ENCODE measurements around the gene EMC10. TPM values are rescaled to one million over a fixed set of nuclear protein-coding genes. Genes with fewer than 3 reads are reported as not detected.

EMC10 gene
- total RNA-seq, 1 donor from 2014 or later, result 58.3 TPM

DNA sequence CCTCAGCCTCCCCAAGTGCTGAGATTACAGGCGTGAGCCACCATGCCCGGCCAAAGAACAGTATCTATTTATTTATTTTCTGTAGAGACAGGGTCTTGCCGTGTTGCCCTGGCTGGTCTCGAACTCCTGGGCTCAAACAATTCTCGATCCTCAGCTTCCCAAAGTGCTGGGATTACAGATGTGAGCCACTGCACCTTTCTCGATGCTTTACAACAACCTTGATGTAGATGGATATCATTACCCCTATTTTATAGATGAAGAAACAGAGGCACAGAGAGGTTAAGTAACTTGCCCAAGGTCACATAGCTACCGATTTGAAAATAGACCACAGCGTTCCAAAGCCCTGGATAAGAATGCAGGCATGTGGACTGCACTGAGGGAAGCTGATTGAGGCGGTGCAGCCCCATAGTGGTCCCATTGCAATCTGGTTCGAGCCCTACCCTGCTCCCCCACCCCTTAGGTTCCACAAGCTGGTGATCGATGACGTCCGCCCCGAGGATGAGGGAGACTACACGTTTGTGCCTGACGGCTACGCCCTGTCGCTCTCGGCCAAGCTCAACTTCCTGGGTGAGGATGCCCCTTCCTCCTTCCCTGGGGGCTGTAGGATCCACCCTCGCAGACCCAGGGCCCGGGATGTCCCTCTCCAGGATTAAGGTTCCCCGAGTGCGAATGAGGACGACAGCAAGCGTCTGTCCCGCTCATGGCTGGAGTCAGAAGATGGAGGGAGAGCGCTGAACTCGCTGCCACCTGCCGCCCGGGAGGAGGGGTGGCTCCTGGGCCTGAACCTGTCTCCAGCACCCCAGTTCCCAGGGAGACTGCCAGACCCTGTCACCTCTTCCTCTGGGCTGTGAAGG lies 25.7 kb upstream of the EMC10 start:
- DNase-seq (ENCODE audit: low read depth), result no peak

DNA sequence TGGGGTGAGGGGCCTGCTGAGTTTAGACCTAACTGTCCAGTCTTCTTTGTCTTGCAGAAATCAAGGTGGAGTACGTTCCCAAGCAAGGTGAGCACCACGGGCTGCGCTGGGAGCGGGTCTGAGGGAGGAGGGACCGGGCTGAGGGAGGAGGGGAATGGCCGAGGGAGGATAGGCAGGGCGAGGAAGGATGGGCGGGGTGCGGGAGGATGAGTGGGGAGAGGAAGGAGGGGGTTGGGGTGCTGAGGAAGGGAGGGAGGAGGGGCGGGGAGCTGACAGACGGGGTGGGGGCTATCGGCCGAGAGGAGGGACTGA lies 25.1 kb upstream of the EMC10 start:
- no peak for DNase-seq (ENCODE audit: low read depth)

DNA sequence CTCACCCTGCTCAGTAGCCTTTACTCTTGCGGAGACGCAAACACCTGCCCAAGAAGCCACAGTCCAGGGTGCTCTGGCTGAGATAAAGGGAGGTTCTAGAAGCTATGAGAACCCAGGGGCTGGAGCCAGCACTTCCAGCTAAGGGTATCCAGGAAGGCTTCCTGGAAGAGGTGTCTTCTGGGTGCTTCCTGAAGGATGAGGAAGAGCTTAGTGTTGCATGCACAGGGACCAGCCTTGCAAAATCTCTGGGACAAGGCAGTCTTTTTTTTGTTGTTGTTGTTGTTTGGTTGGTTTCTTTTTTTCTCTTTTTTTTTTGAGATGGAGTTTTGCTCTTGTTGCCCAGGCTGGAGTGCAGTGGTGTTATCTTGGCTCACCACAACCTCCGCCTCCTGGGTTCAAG lies 23.1 kb upstream of the EMC10 start:
- no peak for DNase-seq (ENCODE audit: low read depth)

DNA sequence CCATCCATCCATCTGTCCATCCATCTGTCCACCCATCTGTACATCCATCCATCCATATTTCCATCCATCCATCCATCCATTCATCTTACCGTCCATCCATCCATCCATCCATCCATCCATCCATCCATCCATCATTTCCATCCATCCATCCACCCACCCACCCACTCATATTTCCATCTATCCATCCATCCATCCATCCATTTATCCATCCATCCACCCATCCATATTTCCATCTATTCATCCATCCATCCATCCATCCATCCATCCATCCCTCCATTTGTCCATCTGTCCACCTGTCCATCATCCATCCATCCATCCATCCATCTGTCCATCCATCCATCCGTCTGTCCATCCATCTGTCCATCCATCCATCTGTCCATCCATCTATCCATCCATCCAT lies 20.3 kb upstream of the EMC10 start:
- no peak for DNase-seq (ENCODE audit: low read depth)

DNA sequence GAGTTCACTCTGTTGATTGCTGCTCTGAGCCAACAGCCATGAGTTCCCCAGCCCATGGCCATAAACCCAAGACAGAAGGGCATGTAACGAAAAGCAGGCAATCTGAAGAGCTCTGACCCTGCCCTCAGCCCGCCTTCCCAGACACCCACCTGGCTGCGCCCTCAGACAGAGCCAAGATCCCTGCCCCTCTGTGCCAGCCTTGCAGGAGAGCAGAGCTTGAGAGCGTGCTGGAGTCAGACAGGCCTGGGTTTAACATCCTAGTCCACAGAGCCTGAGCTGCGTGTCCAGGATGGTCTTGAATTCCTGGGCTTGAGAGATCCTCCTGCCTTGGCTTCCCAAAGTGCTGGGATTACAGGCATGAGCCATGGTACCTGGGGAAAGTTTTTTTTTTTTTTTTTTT lies 19.0 kb upstream of the EMC10 start:
- DNase-seq (ENCODE audit: low read depth), result no peak

DNA sequence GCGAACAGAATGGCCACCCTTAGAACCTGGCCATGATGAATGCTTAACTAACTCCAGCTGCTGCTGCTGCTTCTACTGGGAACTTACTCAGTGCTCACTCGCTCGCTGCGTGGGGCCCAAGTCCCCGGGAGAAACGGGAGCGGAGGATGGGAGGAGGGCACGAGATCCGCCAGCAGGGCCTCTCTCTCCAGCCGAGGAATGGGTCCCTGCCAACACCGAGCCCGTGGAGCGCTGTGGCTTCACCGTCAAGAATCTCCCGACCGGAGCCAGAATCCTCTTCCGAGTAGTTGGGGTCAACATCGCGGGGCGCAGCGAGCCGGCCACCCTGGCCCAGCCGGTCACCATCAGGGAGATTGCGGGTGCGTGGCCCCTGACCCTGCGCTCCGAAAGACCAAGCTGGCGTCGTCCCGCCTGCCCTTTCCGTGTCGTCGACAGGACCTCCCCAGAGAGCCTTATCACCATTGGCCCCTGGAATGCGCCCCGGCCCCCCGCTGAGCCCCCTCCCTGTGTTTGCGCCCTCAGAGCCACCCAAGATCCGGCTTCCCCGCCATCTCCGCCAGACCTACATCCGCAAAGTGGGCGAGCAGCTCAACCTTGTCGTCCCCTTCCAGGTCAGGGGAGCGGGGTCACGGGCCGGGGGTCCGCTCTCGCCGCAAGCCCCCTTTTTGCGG lies 17.8 kb upstream of the EMC10 start:
- no peak for DNase-seq (ENCODE audit: low read depth)

DNA sequence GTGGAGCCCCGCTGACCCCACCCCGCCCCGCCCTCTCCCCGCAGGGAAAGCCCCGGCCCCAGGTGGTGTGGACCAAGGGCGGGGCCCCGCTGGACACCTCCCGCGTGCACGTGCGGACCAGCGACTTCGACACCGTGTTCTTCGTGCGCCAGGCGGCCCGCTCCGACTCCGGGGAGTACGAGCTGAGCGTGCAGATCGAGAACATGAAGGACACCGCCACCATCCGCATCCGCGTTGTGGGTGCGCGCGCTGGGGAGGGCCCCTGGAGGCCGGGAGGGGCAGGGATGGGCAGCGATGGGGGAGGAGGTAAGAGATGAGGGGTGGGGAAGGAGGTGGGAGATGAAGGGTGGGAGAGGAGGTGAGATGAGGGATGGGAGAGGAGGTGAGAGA lies 17.2 kb upstream of the EMC10 start:
- no peak for DNase-seq (ENCODE audit: low read depth)

DNA sequence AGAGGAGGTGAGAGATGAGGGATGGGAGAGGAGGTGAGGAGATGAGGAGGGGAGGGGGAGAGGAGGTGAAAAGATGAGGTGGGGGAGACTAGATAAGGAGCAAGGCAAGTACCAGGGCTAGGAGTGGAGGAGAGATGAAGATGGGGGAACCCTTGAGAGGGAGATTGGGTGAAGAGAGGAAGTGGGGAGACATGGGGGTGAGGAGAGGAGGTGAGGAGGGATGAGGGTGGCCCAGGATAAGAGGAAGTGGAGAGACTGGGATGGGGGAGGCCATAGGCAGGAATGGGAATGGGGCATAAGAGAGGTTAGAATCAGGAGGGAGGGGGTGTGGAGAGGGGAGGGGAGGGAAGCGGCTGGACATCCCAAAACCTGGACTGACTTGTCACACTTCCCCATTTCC lies 16.7 kb upstream of the EMC10 start:
- no peak for DNase-seq (ENCODE audit: low read depth)

DNA sequence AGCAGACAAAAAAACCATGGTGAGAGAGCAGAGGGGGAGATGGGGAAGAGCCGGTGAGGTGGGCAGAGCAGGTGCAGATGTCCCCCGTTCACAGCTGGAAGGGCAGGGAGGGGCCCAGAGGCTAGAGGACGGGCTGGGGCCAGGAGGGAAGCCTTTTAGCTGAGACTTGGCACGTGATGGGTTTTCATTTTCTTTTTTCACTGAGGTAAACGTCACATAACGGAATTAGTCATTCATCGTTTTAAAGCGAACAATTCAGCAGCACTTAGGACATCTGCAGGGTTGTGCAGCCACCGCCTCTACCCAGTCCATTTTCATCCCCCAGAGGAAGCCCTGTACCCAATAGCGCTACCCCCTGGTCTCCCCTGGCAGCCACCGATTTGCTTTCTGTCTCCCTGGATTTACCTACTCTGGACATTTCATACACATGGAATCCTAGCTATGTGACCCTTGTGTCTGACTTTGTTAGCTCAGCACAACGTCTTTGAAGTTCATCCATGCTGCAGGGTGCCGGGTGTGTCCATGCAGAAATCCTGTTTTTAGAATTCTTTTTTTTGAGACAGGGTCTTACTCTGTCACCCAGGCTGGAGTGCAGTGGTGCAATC lies 16.0 kb upstream of the EMC10 start:
- DNase-seq (ENCODE audit: low read depth), result peak; percentile 92

DNA sequence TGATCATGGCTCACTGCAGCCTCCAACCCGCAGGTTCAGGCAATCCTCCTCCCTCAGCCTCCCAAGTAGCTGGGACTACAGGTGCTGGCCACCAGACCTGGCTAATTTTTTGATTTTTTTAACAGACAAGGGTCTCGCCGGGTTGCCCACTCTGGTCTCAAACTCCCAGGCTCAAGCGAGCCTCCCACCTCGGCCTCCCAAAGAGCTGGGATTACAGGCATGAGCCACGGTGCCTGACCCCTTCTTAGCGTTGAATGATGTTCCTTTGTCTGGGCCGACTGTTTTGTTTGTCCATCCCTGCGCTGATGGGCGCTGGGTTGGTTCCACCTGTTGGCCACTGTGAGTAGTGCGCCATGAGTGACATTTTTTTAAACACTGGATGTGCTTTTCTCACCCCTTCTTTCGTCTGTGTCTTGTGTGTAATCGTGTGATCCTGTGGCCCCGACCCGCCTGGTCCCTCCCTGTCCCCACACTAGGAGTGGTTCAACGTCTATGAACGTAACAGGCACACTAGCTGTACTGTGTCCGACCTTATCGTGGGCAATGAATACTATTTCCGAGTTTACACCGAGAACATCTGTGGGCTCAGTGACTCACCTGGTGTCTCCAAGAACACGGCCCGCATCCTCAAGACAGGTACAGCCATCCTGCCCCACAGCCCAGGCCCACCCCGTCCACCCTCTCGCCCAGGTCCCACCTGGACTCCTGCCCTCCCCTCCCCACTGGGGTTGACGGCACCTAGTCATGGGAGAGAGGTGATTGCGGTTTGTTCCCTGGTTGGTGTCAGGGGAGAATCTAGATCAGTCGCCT lies 15.0 kb upstream of the EMC10 start:
- peak; percentile 49 for DNase-seq (ENCODE audit: low read depth)

DNA sequence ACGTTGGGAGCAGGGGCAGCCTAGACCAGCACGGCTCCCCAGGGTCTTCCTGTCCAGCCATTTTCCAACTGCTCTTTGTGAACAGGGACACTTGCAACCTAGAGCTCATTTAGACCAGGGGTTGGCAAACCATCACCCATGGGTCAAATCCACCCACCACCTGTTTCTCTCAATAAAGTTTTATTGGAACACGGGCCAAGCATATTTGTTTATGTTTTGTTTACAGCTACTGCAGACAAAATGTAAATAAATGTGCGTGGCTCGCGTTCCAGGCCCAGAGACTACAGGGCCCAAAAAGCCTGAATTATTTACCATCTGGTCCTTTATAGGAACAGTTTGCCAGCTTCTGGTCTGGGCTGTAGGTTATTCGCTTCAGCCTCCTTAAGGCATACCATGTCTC lies 13.3 kb upstream of the EMC10 start:
- DNase-seq (ENCODE audit: low read depth), result no peak

DNA sequence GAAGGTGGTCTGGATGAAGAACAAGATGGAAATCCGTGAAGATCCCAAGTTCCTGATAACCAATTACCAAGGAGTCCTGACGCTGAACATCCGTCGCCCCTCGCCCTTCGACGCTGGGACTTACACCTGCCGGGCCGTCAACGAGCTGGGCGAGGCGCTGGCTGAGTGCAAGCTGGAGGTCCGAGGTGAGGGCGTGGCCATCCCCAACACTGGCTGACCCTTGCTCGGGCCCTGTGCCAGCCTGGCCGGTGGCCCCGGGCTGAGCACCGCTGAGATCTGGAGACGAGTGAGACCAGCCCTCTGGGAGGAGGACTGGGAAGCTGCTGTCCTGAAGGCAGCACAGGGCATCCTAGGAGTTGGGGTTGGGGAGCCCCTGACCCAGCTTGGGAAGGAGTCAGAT lies 12.0 kb upstream of the EMC10 start:
- DNase-seq (ENCODE audit: low read depth), result no peak

DNA sequence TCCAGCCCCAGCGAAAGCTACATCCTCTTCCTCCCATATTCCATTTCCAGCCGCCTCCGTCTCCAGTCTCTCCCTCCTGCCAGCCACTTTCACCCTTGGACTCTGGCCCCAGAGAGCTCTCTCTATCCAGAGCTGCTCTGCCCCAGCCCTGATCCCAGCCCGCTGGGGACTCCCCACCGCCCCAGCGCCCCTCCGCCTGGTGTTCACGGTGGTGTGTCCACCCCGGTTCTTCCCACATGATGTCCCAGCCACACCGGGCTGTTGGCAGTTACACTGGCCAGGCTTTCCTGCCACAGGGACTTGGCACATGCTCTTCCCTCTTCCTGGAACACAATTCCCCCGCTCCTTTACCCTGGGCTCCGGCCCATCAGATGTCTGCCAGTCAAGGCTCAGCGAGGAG lies 11.3 kb upstream of the EMC10 start:
- DNase-seq (ENCODE audit: low read depth), result no peak

DNA sequence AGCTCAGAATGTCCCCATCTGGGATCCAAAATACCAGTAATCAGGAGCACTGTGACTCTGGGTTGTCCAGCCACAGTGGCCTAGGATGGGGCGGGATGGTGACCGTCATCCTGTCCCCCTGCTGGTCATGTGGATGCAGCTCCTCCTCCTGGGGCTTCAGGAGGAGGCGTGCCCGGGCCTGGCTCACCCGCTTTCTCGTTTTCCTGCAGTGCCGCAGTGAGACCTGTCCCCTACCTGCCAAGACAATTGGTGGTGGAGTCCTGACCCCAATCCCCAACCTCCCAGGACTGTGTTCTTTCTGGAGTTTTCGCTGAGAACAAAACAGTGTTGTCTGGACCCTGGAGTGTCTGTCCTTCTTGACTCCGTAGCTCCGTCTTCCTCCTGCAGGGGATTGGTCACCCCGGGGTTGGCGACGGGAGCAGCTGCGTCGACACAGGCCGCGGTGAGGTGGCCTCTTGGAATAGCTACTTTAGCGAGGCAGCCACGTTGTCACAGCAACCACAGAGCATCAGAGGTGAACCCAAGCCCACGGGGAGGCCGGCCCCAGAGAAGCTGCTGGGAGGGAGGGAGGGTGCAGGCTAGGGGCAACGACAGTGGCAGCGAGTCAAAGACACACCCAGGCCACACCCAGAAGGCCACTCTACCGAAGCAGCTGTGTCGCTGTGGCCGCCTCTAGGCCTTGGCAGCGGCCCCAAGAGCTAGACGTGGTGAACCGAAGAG lies 10.2 kb upstream of the EMC10 start:
- peak; percentile 7 for DNase-seq (ENCODE audit: low read depth)

DNA sequence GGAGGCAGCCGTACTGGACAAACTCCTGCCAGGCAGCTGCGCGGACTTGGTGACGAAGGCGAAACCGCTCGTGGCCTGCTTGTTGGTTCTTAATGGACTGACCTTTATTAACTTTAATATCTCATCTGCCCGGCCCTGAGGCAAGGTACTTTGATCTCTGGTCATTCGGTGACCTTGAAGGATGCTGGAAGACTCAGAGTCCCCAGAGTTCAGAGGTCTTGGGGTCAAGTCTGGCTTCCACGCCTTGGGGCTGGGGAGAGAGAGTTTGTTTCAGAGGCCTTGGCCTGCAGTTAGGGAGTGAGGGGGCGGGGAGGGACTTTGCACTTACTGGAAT lies 9.6 kb upstream of the EMC10 start:
- DNase-seq (ENCODE audit: low read depth), result no peak

DNA sequence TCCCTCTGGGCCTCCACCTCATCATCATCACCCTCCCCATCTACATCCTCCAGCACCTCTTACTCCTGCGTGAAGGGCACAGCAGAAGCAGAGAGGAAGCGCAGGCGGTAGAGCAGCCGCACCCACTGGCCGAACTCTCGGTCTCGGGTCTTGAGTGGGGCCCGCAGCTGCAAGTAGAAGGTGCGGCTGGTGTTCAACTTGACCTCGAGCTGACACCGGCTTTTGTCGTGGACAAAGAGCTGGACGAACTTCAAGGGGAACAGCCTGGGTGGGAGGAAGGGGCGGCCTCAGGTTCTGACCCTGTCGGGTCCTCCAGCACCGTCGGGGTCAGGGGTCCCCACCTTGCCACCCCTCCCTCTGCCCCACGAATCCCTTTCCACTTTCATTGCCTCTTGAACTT lies 8.7 kb upstream of the EMC10 start:
- no peak for DNase-seq (ENCODE audit: low read depth)

DNA sequence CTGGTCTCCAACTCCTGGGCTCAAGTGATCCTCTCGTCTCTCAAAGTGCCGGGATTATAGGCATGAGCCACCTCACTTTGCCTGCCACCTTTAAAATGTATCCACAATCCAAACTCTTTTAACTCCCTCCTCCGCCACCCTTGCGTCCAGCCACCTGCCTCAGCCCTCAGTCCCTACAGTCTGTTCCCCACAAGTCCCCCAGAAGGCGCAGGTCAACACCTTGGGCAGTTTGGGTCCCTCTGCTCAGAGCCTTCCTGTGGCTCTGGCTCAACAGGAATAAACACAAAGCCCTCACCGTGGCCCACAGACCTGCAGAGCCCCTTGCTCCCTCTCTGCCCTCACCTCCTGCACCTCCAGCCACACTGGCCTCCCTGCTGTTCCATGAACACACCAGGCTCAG lies 7.5 kb upstream of the EMC10 start:
- DNase-seq (ENCODE audit: low read depth), result no peak

DNA sequence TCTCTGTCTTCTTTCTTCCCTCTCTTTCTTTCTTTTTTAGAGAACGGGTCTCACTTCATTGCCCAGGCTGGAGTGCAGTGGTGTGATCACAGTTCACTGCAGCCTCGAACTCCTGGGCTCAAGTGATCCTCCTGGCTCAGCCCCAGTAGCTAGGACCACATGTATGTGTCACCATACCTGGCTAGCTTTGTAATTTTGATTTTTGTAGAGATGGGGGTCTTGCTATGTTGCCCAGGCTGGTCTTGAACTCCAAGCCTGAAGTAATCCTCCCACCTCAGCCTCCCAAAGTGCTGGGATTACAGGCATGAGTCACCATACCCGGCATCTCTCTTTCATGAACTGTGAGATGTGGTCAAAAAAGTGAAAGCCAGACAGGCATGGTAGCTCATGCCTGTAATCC lies 3.0 kb upstream of the EMC10 start:
- DNase-seq (ENCODE audit: low read depth), result peak; percentile 13

DNA sequence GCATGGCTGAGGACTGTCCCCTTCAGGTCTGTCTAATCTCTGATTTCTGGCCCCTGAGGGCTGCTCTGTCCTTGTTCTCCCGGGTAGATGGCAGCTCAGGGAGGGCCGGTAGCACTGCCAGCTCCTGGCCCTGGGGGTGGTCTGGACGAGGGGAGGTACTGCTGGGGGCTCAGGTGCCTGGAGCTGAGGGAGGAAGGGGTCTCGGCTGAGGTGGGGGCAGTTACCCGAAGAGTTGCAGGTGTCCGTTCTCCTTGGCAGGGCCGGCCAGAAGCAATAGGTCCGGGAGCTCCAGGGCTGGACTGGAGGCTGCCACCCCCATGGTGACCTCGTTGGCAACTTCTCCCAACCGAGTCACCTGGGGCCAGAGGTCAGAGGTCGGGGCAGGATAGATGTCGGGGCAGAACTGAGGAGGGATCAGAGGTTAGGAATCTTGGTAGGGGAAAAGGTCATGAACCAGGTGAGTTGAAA lies 1.2 kb upstream of the EMC10 start:
- no peak for DNase-seq (ENCODE audit: low read depth)

DNA sequence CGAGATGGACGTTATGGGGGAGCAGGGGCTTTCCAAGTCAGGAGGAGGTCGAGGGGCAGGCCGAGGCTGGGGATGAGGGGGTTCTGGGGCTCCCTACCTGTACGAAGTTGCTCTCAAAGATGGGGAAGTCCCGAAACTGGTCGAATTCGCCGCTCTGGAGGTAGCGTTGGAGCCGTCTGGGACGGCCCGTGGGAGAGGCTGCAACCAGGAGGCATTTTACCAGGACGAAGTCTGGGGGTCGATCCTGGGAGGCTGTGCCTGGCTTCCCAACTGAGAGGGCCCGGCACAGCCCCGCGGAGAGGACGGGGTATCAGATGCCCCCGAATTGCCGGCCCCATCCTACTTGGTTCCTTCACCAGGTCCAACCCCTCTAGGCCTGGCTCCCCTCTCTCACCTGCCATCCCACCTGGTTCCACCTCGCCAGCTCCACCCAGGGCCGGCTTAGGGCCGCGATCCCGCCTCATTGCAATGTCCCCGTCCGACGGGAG lies 527 bp upstream of the EMC10 start:
- no peak for DNase-seq (ENCODE audit: low read depth)

DNA sequence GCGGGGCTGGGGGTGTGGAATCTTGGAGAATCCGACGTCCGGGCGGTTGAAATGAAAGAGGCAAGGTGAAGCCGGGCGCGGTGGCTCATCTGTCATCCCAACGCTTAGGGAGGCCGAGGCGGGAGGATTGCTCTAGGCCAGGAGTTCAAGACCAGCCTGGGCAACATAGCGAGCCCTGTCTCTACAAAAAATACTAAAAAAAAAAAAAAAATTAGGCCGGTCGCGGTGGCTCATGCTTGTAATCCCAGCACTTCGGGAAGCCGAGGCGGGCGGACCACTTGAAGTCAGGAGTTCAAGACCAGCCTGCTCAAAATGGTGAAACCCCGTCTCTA lies 566 bp downstream of the EMC10 start:
- DNase-seq (ENCODE audit: low read depth), result no peak
